Lower leg skin (tissue), 4 donors: Measurements from ENCODE around the gene TGFBR3. TPM values are rescaled to one million over a fixed set of nuclear protein-coding genes. Genes with fewer than 3 reads are reported as not detected.

Source experiments
- DNase-seq, 2 donors: peaks; one replicate each; pipeline ENCODE4 v3.0.0-alpha.2; 2019; ENCODE audit warnings: low spot score in 2 of 2
- H3K4me3 ChIP-seq: fragments of 200-600 bp; sonication (generic); 2 replicates; pipeline ENCODE4 v1.5.1; 2017; ENCODE audit warnings: mild to moderate bottlenecking, low read depth; ENCODE audit not compliant: poor library complexity, severe bottlenecking
- CTCF ChIP-seq, 3 donors: fragments of 450-650 bp; IDR thresholded peaks; one replicate each; pipeline ENCODE4 v1.5.1; 2016; ENCODE audit warnings: antibody characterized with exemption in 3 of 3, mild to moderate bottlenecking in 3 of 3, moderate library complexity in 2 of 3
- POLR2A ChIP-seq, 2 donors: fragments of 450-650 bp; IDR thresholded peaks; one replicate each; pipeline ENCODE4 v1.6.1; 2016 to 2017; ENCODE audit warnings: antibody characterized with exemption in 2 of 2, mild to moderate bottlenecking in 1 of 2, moderate library complexity in 1 of 2
- WGBS, 2 donors: methylation state at CpG; one replicate each; pipeline ENCODE4 v1.1.5; 2018; 5-methylcytosine and 5-hydroxymethylcytosine counted together
- intact Hi-C: fragments of 100-400 bp; cut with DNase I; formaldehyde crosslinking; loops from one replicate; pipeline ENCODE4 v1.15.0; 2023; ENCODE audit warnings: low total_unique reads
- total RNA-seq, 4 donors: library from RNA; depleted of rRNA; stranded (reverse); fragments of >200 nt; gene quantifications; one replicate each; pipeline ENCODE4 v1.1.0, GENCODE V29; 2016

Gene TGFBR3
- total RNA-seq, 4 donors from 2014 or later = 79.4 to 134 (median 116) TPM

GRCh38 chr1:91729621-91730358 is 156.2 kb downstream of the TGFBR3 start:
- intact Hi-C loops = no loop called here
- DNase-seq = no peak
- no peak overlapping the region for H3K4me3 ChIP-seq
- TF ChIP-seq POLR2A (IDR thresholded peaks at IDR 0.05) = no peak
- TF ChIP-seq CTCF (IDR thresholded peaks at IDR 0.05) = no peak
- WGBS, 2 donors = 86 to 90% methylated on average over 11 of the region's 11 CpGs

GRCh38 chr1:91727763-91728162 is 158.2 kb downstream of the TGFBR3 start:
- 83% methylated on average over 2 of the region's 2 CpGs for WGBS, 2 donors
- intact Hi-C loops = no loop called here

GRCh38 chr1:91725989-91726721 is 159.8 kb downstream of the TGFBR3 start:
- intact Hi-C loops = no loop called here
- no peak overlapping the region for H3K4me3 ChIP-seq
- peak in 1 of 2 donors; percentile 65 for DNase-seq
- TF ChIP-seq CTCF (IDR thresholded peaks at IDR 0.05) = no peak
- no peak for TF ChIP-seq POLR2A (IDR thresholded peaks at IDR 0.05)
- WGBS, 2 donors = 43 to 45% methylated on average over 7 of the region's 7 CpGs

More at GRCh38 chr1:91727763-91728162, 158.2 kb downstream of the TGFBR3 start:
- TF ChIP-seq POLR2A (IDR thresholded peaks at IDR 0.05) (no peak), CTCF (IDR thresholded peaks at IDR 0.05) (no peak)
- no peak overlapping the region for H3K4me3 ChIP-seq
- DNase-seq = no peak

GRCh38 chr1:91725618-91725988 is 160.3 kb downstream of the TGFBR3 start:
- DNase-seq = no peak
- TF ChIP-seq CTCF (IDR thresholded peaks at IDR 0.05) = no peak
- WGBS, 2 donors = 53 to 80% methylated on average over 1 of the region's 1 CpG
- H3K4me3 ChIP-seq = no peak overlapping the region
- intact Hi-C loops = no loop called here

- no peak overlapping the region for H3K4me3 ChIP-seq
- intact Hi-C loops = no loop called here
- TF ChIP-seq POLR2A (IDR thresholded peaks at IDR 0.05) (no peak), CTCF (IDR thresholded peaks at IDR 0.05) (no peak)
- DNase-seq = no peak
- 50 to 86% methylated on average over 2 of the region's 2 CpGs for WGBS, 2 donors
Measured at GRCh38 chr1:91724644-91725043, 161.3 kb downstream of the TGFBR3 start.
